Measurements from ENCODE around the gene XCL1. TPM values are rescaled to one million over a fixed set of nuclear protein-coding genes. Genes with fewer than 3 reads are reported as not detected.

Gene XCL1
- total and polyA plus RNA-seq, 2 experiments from 2014 or later = 0.24 TPM; not detected in 1

DNA sequence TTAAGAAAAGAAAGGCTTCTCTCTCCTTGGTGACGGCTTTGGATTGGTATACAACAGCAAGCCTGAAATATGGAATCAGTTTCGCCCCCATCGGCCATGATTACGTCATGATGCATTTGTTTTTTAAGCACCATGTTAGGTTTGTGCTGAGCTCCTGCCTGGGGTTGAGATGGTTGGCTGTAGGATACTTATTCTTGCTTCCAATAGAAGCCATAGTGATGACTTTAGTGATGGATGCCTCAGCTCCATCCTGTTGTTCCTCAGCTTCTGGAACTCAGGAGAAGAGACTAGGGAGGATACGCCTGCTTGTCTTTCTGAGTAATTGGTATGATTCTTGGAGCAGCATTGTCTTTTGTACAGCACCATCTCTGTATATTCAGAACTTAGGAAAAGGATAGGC, 14.7 kb downstream of the XCL1 start (continued):
- TF ChIP-seq, protein P1, sequence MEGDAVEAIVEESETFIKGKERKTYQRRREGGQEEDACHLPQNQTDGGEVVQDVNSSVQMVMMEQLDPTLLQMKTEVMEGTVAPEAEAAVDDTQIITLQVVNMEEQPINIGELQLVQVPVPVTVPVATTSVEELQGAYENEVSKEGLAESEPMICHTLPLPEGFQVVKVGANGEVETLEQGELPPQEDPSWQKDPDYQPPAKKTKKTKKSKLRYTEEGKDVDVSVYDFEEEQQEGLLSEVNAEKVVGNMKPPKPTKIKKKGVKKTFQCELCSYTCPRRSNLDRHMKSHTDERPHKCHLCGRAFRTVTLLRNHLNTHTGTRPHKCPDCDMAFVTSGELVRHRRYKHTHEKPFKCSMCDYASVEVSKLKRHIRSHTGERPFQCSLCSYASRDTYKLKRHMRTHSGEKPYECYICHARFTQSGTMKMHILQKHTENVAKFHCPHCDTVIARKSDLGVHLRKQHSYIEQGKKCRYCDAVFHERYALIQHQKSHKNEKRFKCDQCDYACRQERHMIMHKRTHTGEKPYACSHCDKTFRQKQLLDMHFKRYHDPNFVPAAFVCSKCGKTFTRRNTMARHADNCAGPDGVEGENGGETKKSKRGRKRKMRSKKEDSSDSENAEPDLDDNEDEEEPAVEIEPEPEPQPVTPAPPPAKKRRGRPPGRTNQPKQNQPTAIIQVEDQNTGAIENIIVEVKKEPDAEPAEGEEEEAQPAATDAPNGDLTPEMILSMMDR (conservative IDR thresholded peaks at IDR 0.05; ENCODE audit: low read depth in 2 of 2) = no peak
- TF ChIP-seq, protein P2, sequence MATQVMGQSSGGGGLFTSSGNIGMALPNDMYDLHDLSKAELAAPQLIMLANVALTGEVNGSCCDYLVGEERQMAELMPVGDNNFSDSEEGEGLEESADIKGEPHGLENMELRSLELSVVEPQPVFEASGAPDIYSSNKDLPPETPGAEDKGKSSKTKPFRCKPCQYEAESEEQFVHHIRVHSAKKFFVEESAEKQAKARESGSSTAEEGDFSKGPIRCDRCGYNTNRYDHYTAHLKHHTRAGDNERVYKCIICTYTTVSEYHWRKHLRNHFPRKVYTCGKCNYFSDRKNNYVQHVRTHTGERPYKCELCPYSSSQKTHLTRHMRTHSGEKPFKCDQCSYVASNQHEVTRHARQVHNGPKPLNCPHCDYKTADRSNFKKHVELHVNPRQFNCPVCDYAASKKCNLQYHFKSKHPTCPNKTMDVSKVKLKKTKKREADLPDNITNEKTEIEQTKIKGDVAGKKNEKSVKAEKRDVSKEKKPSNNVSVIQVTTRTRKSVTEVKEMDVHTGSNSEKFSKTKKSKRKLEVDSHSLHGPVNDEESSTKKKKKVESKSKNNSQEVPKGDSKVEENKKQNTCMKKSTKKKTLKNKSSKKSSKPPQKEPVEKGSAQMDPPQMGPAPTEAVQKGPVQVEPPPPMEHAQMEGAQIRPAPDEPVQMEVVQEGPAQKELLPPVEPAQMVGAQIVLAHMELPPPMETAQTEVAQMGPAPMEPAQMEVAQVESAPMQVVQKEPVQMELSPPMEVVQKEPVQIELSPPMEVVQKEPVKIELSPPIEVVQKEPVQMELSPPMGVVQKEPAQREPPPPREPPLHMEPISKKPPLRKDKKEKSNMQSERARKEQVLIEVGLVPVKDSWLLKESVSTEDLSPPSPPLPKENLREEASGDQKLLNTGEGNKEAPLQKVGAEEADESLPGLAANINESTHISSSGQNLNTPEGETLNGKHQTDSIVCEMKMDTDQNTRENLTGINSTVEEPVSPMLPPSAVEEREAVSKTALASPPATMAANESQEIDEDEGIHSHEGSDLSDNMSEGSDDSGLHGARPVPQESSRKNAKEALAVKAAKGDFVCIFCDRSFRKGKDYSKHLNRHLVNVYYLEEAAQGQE (IDR thresholded peaks at IDR 0.05; ENCODE audit: unreplicated experiment) = no peak
- TF ChIP-seq STAT1 (IDR thresholded peaks at IDR 0.05; ENCODE audit: unreplicated experiment) = no peak
- TF ChIP-seq EZH2phosphoT487 (IDR thresholded peaks at IDR 0.05; ENCODE audit: unreplicated experiment) = no peak
- no peak for TF ChIP-seq NANOG (IDR thresholded peaks at IDR 0.05; ENCODE audit: borderline replicate concordance)
- TF ChIP-seq CREB1 (CRISPR knock-in tag; IDR thresholded peaks at IDR 0.05; ENCODE audit: low read depth) = no peak

DNA sequence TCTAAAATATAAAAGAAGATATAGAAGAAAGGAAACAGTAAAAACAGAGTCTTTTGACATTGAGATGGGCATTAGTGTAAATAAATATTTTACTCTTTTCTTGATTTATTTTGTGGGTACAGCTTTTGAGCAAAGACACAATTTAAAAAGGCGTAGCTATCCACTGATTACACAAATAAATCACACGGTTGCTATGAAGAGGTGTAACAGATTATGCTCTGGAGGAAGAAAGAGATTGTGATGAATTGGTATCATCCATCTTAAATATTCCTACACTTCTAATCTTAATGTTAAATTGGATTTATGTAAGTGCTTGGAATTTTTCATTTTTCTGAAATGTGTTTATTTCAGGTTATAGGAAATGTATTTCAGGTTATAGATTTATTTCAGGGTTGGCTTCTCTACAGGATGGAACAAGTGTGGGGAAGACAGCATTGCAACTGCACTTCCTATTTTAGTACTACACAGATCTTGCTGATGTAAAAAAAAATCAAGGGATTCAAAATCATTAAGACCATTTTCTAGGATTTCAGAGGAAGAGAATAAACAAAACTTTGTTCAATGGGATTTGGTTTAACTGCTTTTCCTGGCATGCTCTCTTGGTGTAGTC, 15.3 kb downstream of the XCL1 start:
- Mint-ChIP-seq H3K9me3 (no peaks in the 10 kb centered on the region; the same call in 1 of the 3 replicates), H3K4me1 (no peaks in the 10 kb centered on the region), H3K27ac (no peak overlapping the region), H3K27me3 (ENCODE audit: insufficient read depth, low read depth, poor library complexity) (no peaks in the 10 kb centered on the region), H3K36me3 (ENCODE audit: low read depth) (no peaks in the 10 kb centered on the region), H3K4me3 (no peak overlapping the region)
- H3F3A ChIP-seq (replicated peaks; ENCODE audit: low read depth) = no peaks in the 10 kb centered on the region
- H3K4me2 ChIP-seq = no peak overlapping the region
- no peaks in the 10 kb centered on the region for H3K36me3 ChIP-seq (ENCODE audit: insufficient read depth)
- no peak overlapping the region for H2AFZ ChIP-seq
- H3K27me3 ChIP-seq (ENCODE audit: insufficient read depth) = no peaks in the 10 kb centered on the region
- ATAC-seq = no peak
- no peaks in the 10 kb centered on the region for H3K4me1 ChIP-seq (ENCODE audit: insufficient read depth)
- no peaks in the 10 kb centered on the region for H3K79me2 ChIP-seq (replicated peaks; ENCODE audit: insufficient read depth)
- H3K27ac ChIP-seq (ENCODE audit: low read depth) = no peak overlapping the region
- peaks cover 5% of the 10 kb centered on the region; the same call in 1 of the 2 replicates for H3K9me2 ChIP-seq (ENCODE audit: insufficient read depth)
- no peak for DNase-seq (ENCODE audit: low spot score)
- H4K20me1 ChIP-seq (replicated peaks; ENCODE audit: insufficient read depth) = no peaks in the 10 kb centered on the region
- no peak overlapping the region for H3K4me3 ChIP-seq
- TF ChIP-seq, protein P2 (IDR thresholded peaks at IDR 0.05; ENCODE audit: unreplicated experiment) = no peak
- no peak for TF ChIP-seq ZNF114 (CRISPR knock-in tag; IDR thresholded peaks at IDR 0.05)
- TF ChIP-seq, protein P3, sequence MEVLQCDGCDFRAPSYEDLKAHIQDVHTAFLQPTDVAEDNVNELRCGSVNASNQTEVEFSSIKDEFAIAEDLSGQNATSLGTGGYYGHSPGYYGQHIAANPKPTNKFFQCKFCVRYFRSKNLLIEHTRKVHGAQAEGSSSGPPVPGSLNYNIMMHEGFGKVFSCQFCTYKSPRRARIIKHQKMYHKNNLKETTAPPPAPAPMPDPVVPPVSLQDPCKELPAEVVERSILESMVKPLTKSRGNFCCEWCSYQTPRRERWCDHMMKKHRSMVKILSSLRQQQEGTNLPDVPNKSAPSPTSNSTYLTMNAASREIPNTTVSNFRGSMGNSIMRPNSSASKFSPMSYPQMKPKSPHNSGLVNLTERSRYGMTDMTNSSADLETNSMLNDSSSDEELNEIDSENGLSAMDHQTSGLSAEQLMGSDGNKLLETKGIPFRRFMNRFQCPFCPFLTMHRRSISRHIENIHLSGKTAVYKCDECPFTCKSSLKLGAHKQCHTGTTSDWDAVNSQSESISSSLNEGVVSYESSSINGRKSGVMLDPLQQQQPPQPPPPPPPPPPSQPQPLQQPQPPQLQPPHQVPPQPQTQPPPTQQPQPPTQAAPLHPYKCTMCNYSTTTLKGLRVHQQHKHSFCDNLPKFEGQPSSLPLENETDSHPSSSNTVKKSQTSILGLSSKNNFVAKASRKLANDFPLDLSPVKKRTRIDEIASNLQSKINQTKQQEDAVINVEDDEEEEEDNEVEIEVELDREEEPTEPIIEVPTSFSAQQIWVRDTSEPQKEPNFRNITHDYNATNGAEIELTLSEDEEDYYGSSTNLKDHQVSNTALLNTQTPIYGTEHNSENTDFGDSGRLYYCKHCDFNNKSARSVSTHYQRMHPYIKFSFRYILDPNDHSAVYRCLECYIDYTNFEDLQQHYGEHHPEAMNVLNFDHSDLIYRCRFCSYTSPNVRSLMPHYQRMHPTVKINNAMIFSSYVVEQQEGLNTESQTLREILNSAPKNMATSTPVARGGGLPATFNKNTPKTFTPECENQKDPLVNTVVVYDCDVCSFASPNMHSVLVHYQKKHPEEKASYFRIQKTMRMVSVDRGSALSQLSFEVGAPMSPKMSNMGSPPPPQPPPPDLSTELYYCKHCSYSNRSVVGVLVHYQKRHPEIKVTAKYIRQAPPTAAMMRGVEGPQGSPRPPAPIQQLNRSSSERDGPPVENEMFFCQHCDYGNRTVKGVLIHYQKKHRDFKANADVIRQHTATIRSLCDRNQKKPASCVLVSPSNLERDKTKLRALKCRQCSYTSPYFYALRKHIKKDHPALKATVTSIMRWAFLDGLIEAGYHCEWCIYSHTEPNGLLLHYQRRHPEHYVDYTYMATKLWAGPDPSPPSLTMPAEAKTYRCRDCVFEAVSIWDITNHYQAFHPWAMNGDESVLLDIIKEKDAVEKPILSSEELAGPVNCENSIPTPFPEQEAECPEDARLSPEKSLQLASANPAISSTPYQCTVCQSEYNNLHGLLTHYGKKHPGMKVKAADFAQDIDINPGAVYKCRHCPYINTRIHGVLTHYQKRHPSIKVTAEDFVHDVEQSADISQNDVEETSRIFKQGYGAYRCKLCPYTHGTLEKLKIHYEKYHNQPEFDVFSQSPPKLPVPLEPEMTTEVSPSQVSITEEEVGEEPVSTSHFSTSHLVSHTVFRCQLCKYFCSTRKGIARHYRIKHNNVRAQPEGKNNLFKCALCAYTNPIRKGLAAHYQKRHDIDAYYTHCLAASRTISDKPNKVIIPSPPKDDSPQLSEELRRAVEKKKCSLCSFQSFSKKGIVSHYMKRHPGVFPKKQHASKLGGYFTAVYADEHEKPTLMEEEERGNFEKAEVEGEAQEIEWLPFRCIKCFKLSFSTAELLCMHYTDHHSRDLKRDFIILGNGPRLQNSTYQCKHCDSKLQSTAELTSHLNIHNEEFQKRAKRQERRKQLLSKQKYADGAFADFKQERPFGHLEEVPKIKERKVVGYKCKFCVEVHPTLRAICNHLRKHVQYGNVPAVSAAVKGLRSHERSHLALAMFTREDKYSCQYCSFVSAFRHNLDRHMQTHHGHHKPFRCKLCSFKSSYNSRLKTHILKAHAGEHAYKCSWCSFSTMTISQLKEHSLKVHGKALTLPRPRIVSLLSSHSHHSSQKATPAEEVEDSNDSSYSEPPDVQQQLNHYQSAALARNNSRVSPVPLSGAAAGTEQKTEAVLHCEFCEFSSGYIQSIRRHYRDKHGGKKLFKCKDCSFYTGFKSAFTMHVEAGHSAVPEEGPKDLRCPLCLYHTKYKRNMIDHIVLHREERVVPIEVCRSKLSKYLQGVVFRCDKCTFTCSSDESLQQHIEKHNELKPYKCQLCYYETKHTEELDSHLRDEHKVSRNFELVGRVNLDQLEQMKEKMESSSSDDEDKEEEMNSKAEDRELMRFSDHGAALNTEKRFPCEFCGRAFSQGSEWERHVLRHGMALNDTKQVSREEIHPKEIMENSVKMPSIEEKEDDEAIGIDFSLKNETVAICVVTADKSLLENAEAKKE (CRISPR knock-in tag; IDR thresholded peaks at IDR 0.05) = no peak

All from GM23338 (cell line).